Tibial artery (tissue), 4 donors: ENCODE measurements around the gene HDC.

ENCODE experiments used
- DNase-seq, 2 donors: peaks; one replicate each; pipeline ENCODE4 v3.0.0-alpha.2; 2019
- H3K27ac ChIP-seq, 2 donors: fragments of 200-600 bp; sonication (generic) in 1 of 2; 1 replicate in 1 of 2; 2 replicates in 1 of 2; pipeline ENCODE4 v1.5.1; 2018 to 2019; ENCODE audit warnings: mild to moderate bottlenecking in 1 of 2
- H3K27me3 ChIP-seq, 2 donors: fragments of 200-600 bp; sonication (generic) in 1 of 2; one replicate each; pipeline versions ENCODE4 v1.5.1 to v1.6.0; 2016 to 2019
- H3K36me3 ChIP-seq, 3 donors: fragments of 200-600 bp; sonication (generic) in 2 of 3; one replicate each; pipeline ENCODE4 v1.5.1; 2016 to 2019; ENCODE audit warnings: mild to moderate bottlenecking in 2 of 3
- H3K4me1 ChIP-seq, 4 donors: fragments of 200-600 bp; sonication (generic) in 2 of 4; 1 replicate in 3 of 4; 2 replicates in 1 of 4; pipeline ENCODE4 v1.5.1; 2016 to 2019
- H3K4me3 ChIP-seq, 2 donors: fragments of 200-600 bp; sonication (generic) in 1 of 2; 1 replicate in 1 of 2; 2 replicates in 1 of 2; pipeline ENCODE4 v1.5.1; 2018 to 2019; ENCODE audit warnings: mild to moderate bottlenecking in 2 of 2
- H3K9me3 ChIP-seq, 3 donors: fragments of 200-600 bp; sonication (generic) in 1 of 3; one replicate each; pipeline ENCODE4 v1.5.1; 2016 to 2019
- intact Hi-C: fragments of 100-400 bp; cut with DNase I; formaldehyde crosslinking; loops from one replicate; pipeline ENCODE4 v1.15.0; 2023; ENCODE audit warnings: low total_unique reads
- TF ChIP-seq, protein P1 (sequence below), 2 experiments: fragments of 200-600 bp in 1 of 2; fragments of 450-650 bp in 1 of 2; IDR thresholded peaks; one replicate each; pipeline ENCODE4 v1.5.1; 2017 to 2019; ENCODE audit warnings: antibody characterized with exemption in 2 of 2, mild to moderate bottlenecking in 1 of 2, moderate library complexity in 1 of 2

Gene HDC

DNA sequence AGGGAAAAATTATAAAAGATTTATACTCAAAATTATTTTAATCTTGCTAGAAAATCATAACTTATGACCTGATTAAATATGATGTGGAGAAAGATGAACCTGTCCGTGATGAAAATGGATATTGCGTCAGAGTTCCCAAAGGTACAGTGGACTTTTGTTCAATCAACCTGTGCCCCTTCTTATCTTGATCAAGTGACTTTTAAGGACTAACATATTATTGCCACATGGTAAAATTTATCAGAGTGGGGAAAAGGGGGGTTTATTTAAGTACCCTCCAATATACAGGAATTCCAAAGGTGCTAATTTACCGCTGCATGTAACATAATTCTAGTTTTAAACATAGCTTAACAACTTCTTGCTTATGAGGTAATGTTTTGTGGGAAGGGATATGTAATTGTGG is 39.6 kb downstream of the HDC start:
- no peak overlapping the region for H3K27ac ChIP-seq
- no peaks in the 10 kb centered on the region for H3K36me3 ChIP-seq
- H3K9me3 ChIP-seq, result no peaks in the 10 kb centered on the region
- no peak for DNase-seq
- no peaks in the 10 kb centered on the region for H3K27me3 ChIP-seq
- H3K4me3 ChIP-seq, result no peak overlapping the region
- intact Hi-C loops, result no loop called here
- no peaks in the 10 kb centered on the region for H3K4me1 ChIP-seq
- TF ChIP-seq, protein P1, sequence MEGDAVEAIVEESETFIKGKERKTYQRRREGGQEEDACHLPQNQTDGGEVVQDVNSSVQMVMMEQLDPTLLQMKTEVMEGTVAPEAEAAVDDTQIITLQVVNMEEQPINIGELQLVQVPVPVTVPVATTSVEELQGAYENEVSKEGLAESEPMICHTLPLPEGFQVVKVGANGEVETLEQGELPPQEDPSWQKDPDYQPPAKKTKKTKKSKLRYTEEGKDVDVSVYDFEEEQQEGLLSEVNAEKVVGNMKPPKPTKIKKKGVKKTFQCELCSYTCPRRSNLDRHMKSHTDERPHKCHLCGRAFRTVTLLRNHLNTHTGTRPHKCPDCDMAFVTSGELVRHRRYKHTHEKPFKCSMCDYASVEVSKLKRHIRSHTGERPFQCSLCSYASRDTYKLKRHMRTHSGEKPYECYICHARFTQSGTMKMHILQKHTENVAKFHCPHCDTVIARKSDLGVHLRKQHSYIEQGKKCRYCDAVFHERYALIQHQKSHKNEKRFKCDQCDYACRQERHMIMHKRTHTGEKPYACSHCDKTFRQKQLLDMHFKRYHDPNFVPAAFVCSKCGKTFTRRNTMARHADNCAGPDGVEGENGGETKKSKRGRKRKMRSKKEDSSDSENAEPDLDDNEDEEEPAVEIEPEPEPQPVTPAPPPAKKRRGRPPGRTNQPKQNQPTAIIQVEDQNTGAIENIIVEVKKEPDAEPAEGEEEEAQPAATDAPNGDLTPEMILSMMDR (IDR thresholded peaks at IDR 0.05), result no peak

DNA sequence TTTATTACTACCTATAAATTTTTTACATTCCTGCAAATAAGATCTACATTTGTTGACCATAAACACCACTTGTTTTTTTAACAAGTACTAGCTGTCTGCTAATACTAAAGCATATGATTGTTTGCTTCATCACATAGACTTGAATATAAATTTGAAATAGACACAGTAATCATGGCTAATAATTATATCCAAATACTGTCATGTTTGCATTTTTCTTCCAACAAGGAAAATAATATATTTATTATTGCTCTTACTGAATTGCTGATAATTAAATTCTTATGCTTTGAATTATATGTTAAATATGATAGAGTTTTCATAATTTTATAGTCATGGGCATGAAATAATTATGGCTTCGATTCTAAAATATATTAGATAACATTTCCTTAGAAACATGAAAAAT is 40.5 kb downstream of the HDC start:
- Histone ChIP-seq H3K27ac (no peak overlapping the region), H3K4me1 (no peaks in the 10 kb centered on the region), H3K27me3 (no peaks in the 10 kb centered on the region), H3K36me3 (no peaks in the 10 kb centered on the region), H3K4me3 (no peak overlapping the region), H3K9me3 (no peaks in the 10 kb centered on the region)
- TF ChIP-seq, protein P1 (IDR thresholded peaks at IDR 0.05), result no peak
- no peak for DNase-seq
- intact Hi-C loops, result no loop called here

DNA sequence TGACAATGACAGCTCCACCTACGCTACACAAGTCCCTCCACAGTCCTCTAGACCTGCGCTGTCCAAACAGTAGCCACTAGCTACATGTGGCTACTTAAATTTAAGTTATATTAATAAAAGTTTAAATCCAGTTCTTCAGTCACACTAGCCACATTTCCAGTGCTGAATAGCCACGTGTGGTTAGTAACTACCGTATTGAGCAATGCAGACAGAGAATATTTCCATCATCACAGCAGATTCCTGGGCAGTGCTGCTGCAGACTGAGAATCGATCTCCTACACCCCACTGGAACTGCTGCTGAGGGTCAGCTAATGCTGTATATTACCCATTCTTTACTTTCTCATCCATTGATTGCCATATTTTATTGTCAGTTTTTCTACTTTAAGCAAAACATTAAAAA is 40.9 kb downstream of the HDC start:
- TF ChIP-seq, protein P1 (IDR thresholded peaks at IDR 0.05), result no peak
- DNase-seq, result no peak
- Histone ChIP-seq H3K4me1 (no peaks in the 10 kb centered on the region), H3K4me3 (no peak overlapping the region), H3K9me3 (no peaks in the 10 kb centered on the region), H3K27ac (no peak overlapping the region), H3K27me3 (no peaks in the 10 kb centered on the region), H3K36me3 (no peaks in the 10 kb centered on the region)
- intact Hi-C loops, result no loop called here

DNA sequence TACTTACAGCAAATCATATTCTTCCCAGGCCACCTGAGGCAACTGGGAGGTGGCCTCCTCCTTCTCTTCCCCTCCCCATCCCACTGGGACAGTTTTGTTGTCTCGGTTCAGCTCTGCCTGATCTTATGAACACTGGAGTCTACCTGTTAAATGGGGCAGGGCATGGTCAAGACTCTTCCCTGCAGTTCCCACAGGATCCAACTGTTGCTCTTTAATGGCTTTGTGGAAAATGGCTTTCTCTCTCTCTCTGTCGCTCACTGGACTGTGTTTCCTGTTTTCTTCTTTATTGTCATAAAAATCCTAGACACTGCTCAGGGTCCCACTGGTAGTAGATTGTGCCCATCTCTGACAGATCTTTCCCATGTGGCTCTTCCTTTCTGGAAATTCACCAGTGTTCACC is 43.3 kb downstream of the HDC start:
- H3K36me3 ChIP-seq, result no peaks in the 10 kb centered on the region
- TF ChIP-seq, protein P1 (IDR thresholded peaks at IDR 0.05), result no peak
- intact Hi-C loops, result no loop called here
- H3K9me3 ChIP-seq, result no peaks in the 10 kb centered on the region
- H3K27ac ChIP-seq, result no peak overlapping the region
- no peak overlapping the region for H3K4me3 ChIP-seq
- no peaks in the 10 kb centered on the region for H3K4me1 ChIP-seq
- H3K27me3 ChIP-seq, result no peaks in the 10 kb centered on the region
- DNase-seq, result no peak

DNA sequence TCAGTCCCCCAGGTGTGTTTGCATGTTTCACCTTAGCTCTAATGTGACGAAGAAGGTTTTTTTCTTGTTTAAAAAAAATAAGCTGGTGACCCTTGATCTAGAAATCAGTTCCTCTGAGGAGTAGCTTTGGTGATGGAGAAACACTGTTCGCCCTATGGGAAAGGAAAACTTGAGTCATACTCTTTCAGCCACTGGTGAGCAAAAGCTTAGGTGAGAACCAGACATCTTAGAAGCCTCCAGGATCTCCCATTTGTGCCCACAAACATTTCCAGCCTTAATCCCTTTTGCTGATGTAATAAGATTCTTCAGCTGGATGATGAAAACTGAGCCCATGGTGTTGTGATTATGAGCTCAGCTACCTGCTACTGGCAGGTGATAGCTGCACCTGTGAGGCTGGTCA is 45.7 kb downstream of the HDC start:
- H3K4me3 ChIP-seq, result no peak overlapping the region
- H3K27me3 ChIP-seq, result no peaks in the 10 kb centered on the region
- TF ChIP-seq, protein P1 (IDR thresholded peaks at IDR 0.05), result no peak
- H3K9me3 ChIP-seq, result no peaks in the 10 kb centered on the region
- intact Hi-C loops, result no loop called here
- H3K36me3 ChIP-seq, result no peaks in the 10 kb centered on the region
- no peaks in the 10 kb centered on the region for H3K4me1 ChIP-seq
- no peak overlapping the region for H3K27ac ChIP-seq
- no peak for DNase-seq

DNA sequence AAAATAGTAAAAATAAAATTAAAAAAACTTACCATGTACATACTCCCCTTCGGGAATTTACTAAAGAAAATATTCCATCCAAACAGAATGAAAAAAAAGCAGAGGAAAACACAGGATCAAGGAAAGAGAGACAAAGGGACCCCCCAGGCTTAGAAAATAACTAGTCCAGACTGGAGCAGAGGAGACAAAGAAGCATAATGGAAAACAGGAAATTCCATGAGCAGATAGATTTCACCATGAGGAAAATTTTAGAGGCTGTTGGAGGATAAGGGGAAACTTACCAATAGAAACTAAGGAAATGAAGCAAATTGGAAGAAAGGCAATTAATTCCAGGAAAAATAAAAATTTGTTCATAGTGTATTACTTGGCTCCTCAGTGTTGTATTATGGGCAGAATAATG is 46.8 kb downstream of the HDC start:
- Histone ChIP-seq H3K4me3 (no peak overlapping the region), H3K4me1 (no peaks in the 10 kb centered on the region), H3K9me3 (no peaks in the 10 kb centered on the region), H3K36me3 (no peaks in the 10 kb centered on the region), H3K27ac (no peak overlapping the region), H3K27me3 (no peaks in the 10 kb centered on the region)
- no peak for DNase-seq
- intact Hi-C loops, result no loop called here
- TF ChIP-seq, protein P1 (IDR thresholded peaks at IDR 0.05), result no peak
